ENCODE measurements around the gene CCL7. TPM values are rescaled to one million over a fixed set of nuclear protein-coding genes. Genes with fewer than 3 reads are reported as not detected.

CCL7 gene
- total and polyA plus RNA-seq, 4 donors: not detected

DNA sequence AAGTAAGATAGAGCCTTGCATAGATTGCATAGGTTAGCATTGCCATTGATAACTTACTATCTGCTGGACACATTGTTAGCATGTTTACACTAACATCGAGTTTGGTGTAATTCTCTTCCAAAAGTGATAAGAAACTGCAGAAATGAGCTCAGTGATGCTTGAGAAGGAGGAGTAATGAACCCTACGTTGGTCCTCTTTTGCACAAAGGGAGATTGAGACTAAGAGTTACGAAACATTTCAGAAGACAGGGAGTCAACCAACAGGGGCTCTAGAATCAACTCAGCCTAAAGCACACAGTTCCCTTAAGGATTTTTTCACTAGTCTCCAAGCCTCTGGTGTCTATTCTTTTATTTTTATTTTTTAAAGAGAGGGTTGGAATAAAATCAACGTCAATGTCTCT lies 6.8 kb downstream of the CCL7 start:
- Histone ChIP-seq H3K9me3 (ENCODE audit: control insufficient read depth in 4 of 4, low read length in 3 of 4) (no peaks in the 10 kb centered on the region), H3K4me1 (ENCODE audit: control insufficient read depth in 4 of 4, insufficient read depth in 4 of 4, low read length in 3 of 4) (no peaks in the 10 kb centered on the region), H3K27me3 (ENCODE audit: control insufficient read depth in 4 of 4, insufficient read depth in 4 of 4, low read length in 3 of 4) (peaks cover 0 to 2% (median 0%) of the 10 kb centered on the region in 4 donors), H3K9ac (ENCODE audit: low read depth in 1 of 2, low read length in 2 of 2) (no peak overlapping the region), H3K36me3 (ENCODE audit: control insufficient read depth in 4 of 4, insufficient read depth in 3 of 4, low read depth in 1 of 4, low read length in 3 of 4) (no peaks in the 10 kb centered on the region), H3K4me3 (ENCODE audit: low read depth in 1 of 3, low read length in 3 of 3) (no peak overlapping the region), H3K27ac (ENCODE audit: low read depth in 1 of 2, low read length in 2 of 2) (no peak overlapping the region)
- DNase-seq (ENCODE audit: low spot score): no peak
- 37% methylated on average over 4 of the region's 4 CpGs for WGBS
- no peak for TF ChIP-seq FOXA2 (IDR thresholded peaks at IDR 0.05)
- TF ChIP-seq MAX (IDR thresholded peaks at IDR 0.05): no peak
- no peak for TF ChIP-seq TAF1 (conservative IDR thresholded peaks at IDR 0.05)
- no peak for TF ChIP-seq YY1 (IDR thresholded peaks at IDR 0.05)
- TF ChIP-seq REST (IDR thresholded peaks at IDR 0.05): no peak
- no peak for TF ChIP-seq EGR1 (IDR thresholded peaks at IDR 0.05; ENCODE audit: low read depth in 2 of 2)
- no peak for TF ChIP-seq HNF4G (IDR thresholded peaks at IDR 0.05)
- TF ChIP-seq FOXA1 (IDR thresholded peaks at IDR 0.05): no peak
- no peak for TF ChIP-seq GABPA (IDR thresholded peaks at IDR 0.05 in 1 of 2, conservative IDR thresholded peaks at IDR 0.05 in 1 of 2)
- TF ChIP-seq ZBTB33 (IDR thresholded peaks at IDR 0.05): no peak
- no peak for TF ChIP-seq RXRA (IDR thresholded peaks at IDR 0.05)
- TF ChIP-seq HNF4A (conservative IDR thresholded peaks at IDR 0.05): no peak
- no peak for TF ChIP-seq RAD21 (IDR thresholded peaks at IDR 0.05)
- no peak for TF ChIP-seq JUND (IDR thresholded peaks at IDR 0.05)
- TF ChIP-seq NR2F2 (IDR thresholded peaks at IDR 0.05): no peak
- no peak for TF ChIP-seq SP1 (IDR thresholded peaks at IDR 0.05)
- TF ChIP-seq, protein P1, sequence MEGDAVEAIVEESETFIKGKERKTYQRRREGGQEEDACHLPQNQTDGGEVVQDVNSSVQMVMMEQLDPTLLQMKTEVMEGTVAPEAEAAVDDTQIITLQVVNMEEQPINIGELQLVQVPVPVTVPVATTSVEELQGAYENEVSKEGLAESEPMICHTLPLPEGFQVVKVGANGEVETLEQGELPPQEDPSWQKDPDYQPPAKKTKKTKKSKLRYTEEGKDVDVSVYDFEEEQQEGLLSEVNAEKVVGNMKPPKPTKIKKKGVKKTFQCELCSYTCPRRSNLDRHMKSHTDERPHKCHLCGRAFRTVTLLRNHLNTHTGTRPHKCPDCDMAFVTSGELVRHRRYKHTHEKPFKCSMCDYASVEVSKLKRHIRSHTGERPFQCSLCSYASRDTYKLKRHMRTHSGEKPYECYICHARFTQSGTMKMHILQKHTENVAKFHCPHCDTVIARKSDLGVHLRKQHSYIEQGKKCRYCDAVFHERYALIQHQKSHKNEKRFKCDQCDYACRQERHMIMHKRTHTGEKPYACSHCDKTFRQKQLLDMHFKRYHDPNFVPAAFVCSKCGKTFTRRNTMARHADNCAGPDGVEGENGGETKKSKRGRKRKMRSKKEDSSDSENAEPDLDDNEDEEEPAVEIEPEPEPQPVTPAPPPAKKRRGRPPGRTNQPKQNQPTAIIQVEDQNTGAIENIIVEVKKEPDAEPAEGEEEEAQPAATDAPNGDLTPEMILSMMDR (IDR thresholded peaks at IDR 0.05; ENCODE audit: low read depth, low read length, missing input control): no peak
- TF ChIP-seq, protein P2, sequence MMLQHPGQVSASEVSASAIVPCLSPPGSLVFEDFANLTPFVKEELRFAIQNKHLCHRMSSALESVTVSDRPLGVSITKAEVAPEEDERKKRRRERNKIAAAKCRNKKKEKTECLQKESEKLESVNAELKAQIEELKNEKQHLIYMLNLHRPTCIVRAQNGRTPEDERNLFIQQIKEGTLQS (IDR thresholded peaks at IDR 0.05): no peak

Measured in liver (tissue), 9 donors.